ENCODE data around the gene RSPH9.
A peak's percentile ranks its signal among the peaks of the same experiment; 100 is the strongest.
"Not testable (repeated sequence)": the region's sequence is repeated elsewhere in the genome, so short reads cannot be mapped to it uniquely, and the experiment has no call there.

The RSPH9 gene

DNA sequence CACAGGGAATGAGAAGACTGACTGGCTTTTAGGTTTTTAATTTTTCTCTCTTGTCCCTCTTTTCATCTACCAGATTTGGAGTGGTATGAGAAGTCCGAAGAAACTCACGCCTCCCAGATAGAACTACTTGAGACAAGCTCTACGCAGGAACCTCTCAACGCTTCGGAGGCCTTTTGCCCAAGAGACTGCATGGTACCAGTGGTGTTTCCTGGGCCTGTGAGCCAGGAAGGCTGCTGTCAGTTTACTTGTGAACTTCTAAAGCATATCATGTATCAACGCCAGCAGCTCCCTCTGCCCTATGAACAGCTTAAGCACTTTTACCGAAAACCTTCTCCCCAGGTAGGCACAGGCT is 8.6 kb upstream of the RSPH9 start:
- Histone ChIP-seq H3K27ac (peak overlapping the region; percentile 55 to 93), H3K4me3 (peak overlapping the region; percentile 96)
- TF ChIP-seq, protein P1, sequence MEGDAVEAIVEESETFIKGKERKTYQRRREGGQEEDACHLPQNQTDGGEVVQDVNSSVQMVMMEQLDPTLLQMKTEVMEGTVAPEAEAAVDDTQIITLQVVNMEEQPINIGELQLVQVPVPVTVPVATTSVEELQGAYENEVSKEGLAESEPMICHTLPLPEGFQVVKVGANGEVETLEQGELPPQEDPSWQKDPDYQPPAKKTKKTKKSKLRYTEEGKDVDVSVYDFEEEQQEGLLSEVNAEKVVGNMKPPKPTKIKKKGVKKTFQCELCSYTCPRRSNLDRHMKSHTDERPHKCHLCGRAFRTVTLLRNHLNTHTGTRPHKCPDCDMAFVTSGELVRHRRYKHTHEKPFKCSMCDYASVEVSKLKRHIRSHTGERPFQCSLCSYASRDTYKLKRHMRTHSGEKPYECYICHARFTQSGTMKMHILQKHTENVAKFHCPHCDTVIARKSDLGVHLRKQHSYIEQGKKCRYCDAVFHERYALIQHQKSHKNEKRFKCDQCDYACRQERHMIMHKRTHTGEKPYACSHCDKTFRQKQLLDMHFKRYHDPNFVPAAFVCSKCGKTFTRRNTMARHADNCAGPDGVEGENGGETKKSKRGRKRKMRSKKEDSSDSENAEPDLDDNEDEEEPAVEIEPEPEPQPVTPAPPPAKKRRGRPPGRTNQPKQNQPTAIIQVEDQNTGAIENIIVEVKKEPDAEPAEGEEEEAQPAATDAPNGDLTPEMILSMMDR (IDR thresholded peaks at IDR 0.05) = no peak
- no peak for DNase-seq (ENCODE audit: low spot score)

DNA sequence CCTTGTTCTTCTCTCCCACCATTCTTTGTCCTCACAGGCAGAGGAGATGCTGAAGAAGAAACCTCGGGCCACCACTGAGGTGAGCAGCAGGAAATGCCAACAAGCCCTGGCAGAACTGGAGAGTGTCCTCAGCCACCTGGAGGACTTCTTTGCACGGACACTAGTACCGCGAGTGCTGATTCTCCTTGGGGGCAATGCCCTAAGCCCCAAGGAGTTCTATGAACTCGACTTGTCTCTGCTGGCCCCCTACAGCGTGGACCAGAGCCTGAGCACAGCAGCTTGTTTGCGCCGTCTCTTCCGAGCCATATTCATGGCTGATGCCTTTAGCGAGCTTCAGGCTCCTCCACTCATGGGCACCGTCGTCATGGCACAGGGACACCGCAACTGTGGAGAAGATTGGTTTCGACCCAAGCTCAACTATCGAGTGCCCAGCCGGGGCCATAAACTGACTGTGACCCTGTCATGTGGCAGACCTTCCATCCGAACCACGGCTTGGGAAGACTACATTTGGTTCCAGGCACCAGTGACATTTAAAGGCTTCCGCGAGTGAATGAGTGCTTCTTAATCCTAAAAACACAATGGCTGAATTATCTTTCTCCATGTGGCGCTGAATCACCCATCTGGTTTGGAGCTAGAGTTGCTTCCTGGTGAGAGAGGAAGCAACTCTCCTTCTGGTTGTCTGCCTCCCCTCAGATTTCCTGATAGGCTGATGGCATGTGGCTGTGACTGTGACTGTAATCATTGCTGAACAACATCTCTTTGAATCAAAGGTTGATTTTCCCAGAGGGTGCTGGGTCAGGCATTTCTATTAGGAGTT is 4.6 kb upstream of the RSPH9 start:
- TF ChIP-seq, protein P1 (IDR thresholded peaks at IDR 0.05) = no peak
- no peak for DNase-seq (ENCODE audit: low spot score)
- Histone ChIP-seq H3K27ac (no peak overlapping the region), H3K4me3 (no peak overlapping the region)

DNA sequence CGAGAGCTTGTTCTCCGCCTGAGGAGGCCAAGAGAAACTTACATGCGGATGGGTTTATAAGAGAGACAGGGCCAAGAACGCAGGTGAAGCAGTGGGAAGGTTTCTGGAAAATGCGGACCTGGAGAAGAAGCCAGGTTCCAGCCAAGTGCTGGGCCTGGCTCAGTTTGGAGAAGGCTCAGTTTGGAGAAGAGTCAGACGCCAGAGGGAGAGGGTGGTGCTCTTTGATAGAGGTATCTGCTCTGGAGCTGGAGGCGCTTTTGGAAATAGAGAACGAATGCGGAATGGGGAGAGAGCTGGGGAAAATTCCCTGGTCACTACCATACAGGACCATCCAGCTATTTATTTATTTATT is 753 bp downstream of the RSPH9 start:
- H3K4me3 ChIP-seq = peak overlapping the region; percentile 78
- no peak overlapping the region for H3K27ac ChIP-seq
- no peak for DNase-seq (ENCODE audit: low spot score)
- TF ChIP-seq, protein P1 (IDR thresholded peaks at IDR 0.05) = no peak

DNA sequence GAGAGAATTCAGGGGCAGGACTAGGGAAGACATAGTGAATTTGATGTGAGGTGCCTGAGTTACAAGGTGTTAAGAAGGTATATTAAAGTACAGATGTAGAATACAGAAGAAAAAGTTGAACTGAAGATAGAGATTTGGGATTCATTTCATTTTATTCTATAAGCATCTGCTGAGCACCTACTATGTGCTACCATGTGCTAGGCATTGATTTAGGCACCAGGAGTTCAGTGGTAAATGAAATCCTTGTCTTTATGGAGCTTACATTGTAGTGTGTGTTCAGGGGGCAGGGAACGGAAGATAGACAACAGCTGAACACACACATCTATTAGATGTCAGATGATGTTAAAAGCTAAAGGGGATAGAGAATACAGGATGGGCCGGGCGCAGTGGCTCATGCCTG is 2.8 kb downstream of the RSPH9 start:
- Histone ChIP-seq H3K4me3 (no peak overlapping the region), H3K27ac (no peak overlapping the region)
- TF ChIP-seq, protein P1 (IDR thresholded peaks at IDR 0.05) = no peak
- DNase-seq (ENCODE audit: low spot score) = no peak

DNA sequence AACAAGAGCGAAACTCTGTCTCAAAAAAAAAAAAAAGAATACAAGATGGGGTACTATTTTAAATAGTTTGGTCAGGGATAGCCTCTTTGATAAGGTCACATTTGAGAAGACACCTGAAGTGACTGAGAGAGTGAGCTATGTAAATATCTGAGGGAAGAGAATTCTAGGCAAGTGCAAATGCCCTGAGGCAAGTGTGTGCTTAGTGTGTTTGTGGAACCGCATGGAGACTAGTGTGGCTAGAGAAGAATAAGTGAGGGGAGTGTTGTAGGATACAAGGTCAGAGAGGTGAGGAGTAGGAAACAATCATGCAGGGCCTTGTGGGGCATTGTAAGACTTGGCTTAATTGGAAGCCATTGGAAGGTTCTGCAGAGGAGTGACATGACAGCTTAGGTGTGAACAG is 3.4 kb downstream of the RSPH9 start:
- H3K4me3 ChIP-seq = no peak overlapping the region
- TF ChIP-seq, protein P1 (IDR thresholded peaks at IDR 0.05) = no peak
- no peak for DNase-seq (ENCODE audit: low spot score)
- H3K27ac ChIP-seq = no peak overlapping the region

DNA sequence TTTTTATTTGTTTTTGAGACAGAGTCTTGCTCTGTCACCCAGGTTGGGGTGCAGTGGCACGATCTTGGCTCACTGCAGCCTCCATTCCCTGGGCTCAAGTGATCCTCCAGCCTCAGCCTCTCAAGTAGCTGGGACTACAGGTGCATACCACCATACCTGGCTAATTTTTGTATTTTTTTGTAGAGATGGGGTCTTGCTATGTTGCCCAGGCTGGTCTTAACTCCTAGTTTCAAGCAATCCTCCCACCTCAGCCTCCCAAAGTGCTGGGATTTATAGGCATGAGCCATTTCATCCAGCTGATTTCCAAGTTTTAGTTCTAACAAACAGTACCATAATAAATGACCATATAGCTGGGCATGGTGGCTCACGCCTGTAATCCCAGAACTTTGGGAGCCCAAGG is 8.0 kb downstream of the RSPH9 start:
- H3K27ac ChIP-seq, H3K4me3 ChIP-seq: not testable (repeated sequence)

DNA sequence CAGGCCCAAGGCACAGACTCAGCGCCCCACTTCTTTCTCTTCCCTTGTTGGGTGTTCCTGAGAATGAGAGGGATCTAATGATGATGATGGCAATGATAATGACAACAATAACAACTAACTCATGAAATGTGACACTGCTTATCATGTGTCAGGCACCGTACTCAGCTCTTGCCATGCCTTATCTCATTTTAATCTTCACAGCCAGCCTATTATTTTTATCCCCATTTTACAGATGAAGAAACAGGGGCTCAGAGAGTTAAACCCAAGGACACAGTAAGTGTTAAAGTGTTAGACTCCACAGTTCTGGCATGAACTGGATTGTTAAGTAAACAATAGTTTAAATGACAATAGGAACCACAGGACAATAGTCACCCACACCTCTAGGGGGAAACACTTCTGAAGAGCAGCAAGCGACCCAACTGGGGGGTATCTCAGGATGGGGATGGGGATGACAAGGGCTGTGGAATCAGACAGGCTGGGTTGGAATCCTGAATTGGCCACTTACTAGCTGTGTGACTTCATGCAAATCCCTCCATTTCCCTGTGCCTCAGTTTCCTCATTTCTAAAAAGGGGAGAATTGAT is 12.5 kb downstream of the RSPH9 start:
- no peak for DNase-seq (ENCODE audit: low spot score)
- TF ChIP-seq, protein P1 (IDR thresholded peaks at IDR 0.05) = no peak
- H3K27ac ChIP-seq = no peak overlapping the region
- H3K4me3 ChIP-seq = no peak overlapping the region

More for the DNA sequence above, 8.0 kb downstream of the RSPH9 start:
- DNase-seq (ENCODE audit: low spot score) = not testable (repeated sequence)

Measured in coronary artery (tissue), 2 donors.